SKM-1 (cell line): ENCODE data around the gene RYR3.

Source experiments
- DNase-seq: peaks from one replicate; lab custom pipeline; 2025; ENCODE audit not compliant: unreplicated experiment; lab: John Stamatoyannopoulos, UW

Gene RYR3

DNA sequence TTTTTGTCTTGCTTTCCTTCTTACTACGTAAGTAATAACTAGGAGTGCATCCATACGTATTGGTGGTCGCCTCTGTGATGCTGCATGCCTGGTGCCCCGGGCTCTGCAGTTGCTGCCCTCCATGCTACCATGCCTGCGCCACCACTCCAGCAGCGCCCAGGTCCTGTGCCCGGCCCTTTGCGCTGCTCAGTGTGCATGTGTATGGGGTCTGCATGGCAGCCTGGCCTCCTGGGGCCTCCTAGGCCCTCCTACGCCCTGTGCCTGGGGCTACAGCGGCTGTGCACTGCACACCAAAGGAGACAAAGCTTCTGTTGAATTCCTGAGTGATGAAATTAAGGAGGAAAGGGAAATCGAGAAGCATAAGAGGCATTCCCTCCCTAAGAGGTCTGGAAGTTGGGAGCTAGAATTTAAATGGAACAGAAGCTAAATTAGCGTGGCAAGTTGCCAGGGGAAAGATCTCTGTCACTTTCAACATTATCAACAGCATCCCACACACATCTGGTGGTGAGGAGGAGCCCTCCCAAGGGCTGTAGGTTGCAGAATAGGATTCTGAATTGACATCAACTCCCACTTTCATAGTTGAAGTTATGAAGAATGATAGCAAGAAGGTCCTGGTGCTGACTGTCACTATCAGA lies 382.5 kb downstream of the RYR3 start:
- DNase-seq: no peak

DNA sequence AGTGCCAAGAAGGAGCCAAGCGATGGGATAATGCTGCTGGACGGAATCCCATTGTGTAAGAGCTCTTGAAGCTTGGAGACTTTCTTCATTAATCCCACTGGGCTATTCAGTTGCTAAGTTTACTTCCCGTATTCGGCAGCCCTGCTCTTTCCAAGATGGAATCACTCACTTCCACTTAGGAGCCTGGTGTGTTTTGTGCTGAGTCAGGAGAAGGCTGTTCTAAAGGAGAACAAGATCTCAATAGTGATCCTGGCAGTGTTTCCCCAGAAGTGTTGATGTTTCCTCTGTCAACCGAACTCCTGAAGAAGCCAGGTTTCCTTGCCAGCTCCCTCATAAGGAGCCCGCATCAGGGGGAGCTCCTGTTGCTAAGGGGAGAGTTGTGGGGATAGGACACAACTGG lies 387.4 kb downstream of the RYR3 start:
- DNase-seq: no peak

DNA sequence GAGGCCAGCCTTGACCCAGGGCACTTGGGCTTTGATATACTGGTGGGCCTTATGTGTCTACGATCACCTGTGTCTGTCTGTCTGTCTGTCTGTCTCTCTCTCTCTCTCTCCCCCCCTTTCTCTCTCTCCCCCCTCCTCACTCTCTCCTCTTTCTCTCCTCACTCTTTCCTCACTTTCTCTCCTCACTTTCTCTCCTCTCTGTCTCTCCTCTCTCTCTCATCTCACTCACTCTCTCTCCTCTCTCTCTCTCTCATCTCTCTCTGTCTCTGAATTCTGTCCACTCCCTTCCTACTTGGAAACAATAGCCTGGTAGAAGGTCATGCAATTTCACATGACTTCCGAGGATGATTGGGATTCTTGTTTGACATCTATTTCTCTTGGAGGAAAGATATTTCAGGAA lies 388.4 kb downstream of the RYR3 start:
- no peak for DNase-seq

DNA sequence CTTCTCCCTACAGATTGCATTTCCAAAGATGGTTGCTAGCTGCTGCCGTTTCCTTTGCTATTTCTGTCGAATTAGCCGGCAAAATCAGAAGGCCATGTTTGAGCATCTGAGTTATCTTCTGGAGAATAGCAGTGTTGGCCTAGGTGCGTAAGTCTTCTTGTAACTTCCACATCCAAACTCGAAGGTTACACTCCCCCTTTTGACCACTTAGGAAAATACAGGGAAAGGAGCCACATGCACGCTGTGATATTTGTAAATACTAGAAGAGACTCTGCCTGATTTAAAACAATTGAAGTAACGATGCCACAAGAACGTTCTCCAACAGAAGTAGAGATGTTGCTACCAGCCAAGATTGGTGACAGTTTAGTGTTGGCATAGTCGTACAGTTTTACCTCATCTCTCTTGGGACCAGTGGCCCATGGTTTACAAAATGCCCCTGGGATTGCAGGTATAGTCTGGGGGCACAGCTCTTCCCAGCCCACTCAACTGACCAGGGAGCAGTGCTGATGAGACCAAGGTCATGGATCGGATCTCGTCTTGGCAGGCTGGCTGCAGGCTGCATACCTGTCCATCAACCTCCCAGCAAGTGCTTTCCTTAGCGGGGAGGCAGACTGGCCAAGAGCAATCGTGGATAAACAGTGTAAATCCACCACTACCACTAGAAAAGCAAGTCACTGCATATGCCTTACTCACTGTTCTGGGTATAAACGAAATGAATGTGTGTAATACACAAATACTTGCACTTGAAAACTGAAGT lies 389.1 kb downstream of the RYR3 start:
- DNase-seq: peak; percentile 11

DNA sequence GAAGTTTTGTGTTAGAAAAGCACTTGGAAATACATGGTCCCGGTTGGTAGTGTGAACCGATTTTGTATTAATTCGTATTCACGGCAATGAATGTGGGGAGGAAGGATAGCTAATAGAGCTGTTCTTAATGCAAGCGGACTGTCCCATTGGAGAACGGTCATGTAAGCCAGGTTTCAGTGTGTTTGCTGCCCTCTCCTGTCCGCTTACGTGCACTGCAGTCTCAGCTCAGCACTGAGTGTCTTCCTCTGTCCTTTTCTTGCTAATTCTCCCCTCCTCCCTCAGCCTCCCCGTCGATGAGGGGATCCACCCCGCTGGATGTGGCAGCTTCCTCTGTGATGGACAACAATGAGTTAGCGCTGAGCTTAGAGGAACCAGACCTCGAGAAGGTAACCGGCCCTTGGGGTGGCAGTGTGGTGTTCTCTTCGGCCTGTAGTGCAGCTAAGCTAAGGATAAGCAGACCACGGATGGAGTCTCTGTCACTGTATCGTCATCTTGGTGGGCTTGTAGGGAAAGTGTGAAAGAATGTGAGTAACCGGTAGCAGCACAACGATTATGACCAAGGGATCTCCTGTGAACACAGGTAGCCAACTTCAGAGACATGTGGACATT lies 390.0 kb downstream of the RYR3 start:
- peak; percentile 55 for DNase-seq

DNA sequence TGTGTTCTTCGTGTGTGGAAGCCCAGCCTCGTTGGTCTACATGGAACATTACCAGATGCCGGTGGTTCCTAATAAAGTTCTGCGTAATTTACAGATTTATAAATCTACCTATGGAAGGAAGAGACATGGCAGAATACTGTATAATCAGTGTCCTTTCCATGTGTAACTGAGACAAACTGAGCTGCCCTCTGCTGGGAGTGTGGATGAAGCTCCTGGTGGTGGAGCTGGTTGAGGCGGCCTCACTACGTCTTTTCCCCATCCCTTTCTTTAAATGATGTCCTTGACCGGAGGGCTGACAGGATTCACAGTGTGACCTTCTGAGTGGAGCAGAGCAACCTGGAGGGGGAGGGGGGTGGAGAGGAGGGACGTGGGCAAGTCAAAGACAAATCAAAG lies 390.5 kb downstream of the RYR3 start:
- DNase-seq: no peak

DNA sequence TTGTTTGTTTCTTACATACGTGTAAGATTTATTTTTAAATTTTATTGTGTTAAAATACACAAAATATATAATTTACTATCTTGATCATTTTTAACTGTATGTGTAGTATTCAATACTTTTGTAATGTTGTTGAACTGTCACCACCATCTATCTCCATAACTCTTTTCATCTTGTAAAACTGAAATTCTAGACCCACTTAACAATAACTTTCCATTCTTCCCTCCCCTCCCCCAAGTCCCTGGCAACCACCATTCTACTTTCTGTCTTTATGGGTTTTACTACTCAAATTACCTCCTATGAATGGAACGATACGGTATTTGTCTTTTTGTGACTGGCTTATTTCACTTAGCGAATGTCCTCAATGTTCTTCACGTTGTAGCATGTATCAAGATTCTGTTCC lies 395.4 kb downstream of the RYR3 start:
- DNase-seq: no peak

DNA sequence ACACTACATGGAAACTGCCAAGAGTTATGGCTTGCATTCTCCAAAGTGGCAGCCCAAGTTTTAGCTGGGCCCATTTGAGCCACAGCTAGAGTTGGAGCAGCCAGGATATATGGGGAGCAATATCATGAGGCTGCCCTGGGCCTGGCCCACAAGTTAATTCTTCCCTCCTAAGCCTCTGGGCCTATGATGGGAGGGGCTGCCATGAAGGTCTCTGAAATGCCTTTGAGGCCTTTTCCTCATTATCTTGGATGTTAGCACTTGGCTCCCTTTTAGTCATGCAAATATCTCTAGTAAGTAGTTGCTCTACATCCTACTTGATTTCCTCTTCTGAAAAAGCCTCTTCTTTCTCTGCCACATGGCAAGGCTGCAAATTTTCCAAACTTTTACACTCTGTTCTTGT lies 400.0 kb downstream of the RYR3 start:
- no peak for DNase-seq

DNA sequence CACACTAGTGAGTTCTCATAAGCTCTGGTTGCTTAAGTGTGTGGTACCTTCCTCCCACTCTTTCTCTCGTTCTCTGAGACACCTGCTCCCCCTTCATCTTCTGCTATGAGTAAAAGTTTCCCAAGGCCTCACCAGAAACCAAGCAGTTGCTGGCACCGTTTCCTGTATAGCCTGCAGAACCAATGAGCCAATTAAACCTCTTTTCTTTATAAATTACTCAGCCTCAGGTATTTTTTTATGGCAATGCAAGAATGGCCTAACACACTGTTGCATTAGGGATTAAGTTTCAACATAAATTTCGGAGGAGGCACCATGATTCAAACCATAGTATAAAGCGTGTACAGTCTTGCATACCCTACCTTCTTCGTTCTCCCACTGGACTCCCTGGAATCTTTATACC lies 405.3 kb downstream of the RYR3 start:
- DNase-seq: no peak

DNA sequence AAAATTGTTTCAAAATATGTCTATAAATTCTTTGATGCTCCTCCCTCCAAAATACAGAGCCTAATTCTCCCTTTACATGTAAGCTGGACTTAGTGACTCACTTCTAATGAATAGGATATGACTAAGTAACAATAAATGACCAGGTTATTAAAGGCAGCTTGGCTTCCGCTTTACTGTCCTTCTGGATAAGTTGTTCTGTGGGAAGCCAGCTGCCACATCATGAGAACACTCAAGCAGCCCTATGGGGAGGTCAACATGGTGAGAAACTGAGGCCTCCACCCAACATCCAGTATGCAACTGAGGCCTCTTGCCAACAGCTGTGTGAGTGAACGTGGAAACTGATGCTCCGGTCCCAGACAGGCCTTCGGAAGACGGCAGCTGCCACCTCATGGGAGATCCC lies 410.2 kb downstream of the RYR3 start:
- no peak for DNase-seq

DNA sequence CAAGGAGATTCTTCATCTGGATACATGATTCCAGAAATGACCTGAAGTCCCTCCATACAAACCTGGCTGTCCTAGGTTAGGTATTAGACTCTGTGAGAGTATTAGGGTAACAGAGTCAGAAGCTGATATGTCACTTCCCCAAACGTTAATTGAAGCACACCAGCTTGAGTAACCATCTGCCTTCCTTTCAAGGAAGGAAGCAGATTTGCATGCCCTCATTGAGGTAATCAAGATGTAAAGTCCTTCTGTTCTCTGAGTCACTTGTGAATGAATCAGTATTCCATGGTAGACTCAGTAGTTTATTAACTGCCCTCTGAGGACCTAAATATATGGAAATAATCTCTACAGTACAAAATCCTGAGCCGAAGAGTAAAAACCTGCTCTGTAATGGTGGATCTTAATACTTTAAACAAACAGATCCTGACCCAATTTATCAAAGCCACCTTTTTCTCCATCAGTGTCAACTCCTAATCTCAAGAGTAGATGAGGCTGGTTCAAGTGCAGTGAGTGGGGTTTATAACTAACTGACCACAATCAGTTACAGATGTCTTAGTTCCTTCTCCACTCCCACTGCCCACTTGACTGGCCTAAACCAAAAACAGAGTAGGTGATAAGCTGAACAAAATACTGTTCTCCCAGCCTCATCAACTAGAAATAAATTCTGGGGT lies 411.4 kb downstream of the RYR3 start:
- DNase-seq: peak; percentile 56

DNA sequence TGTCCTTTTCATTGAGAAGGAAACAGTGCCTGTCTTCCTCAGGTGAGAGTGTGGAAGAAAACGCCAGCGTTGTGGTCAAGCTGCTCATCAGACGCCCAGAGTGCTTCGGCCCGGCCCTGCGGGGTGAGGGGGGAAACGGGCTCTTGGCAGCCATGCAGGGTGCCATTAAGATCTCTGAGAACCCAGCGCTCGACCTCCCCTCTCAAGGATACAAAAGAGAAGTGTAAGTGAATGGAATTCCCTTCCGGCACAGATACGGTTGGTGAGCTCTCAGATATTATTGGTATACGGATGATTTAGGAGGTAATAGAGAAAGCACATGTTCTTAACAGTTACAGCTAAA lies 411.9 kb downstream of the RYR3 start:
- no peak for DNase-seq

DNA sequence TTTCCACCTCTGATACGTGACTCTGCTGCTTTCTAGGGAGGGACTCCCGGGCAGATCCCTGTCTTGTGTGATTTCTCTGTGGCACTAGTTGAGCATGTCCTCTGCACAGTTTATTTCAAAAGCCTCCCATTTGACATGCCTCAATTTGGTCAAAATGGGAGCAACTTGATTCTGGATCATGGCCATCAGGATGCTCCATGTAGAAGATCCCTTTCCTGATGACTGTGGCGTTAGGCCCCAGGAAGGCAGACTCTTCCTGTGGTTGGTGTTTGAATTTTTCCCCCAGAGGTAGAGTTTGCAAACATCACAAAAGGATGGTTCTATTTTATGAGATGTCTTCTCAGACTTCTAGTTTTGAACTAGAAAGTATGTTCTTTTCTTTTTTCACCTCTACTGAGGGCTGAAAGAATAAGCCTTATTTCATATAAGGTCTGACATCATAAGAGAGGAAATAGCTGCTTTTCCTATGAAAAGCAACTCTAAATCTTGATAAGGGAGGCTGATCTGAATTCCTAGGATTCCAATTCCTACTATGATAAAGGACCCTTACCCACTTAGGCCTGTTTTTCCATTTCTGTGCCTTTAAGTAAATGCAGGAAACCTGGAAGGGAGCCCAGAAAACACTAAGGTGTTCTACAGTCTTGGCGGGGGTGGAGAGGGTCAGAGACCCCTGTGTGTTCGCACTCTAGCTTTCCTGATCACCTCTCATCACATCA lies 413.7 kb downstream of the RYR3 start:
- DNase-seq: no peak

DNA sequence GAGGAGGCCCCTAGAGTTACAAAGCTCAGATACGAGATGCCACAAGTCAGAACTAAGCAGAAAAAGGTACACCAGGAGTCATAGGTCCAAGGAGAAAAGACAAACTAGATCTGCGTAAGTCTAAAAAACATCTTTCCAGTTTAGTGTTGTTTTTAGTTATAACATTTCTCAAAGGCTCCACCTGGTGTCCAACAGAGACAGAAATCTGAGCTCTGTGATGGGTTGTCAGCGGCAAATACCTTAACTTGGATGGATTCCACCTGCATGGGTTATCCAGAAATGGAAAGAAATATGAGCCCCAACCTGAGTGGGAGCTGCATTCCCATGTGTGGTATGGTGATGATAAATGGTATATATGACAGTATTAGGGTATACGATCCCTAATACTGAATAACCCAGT lies 418.9 kb downstream of the RYR3 start:
- no peak for DNase-seq

DNA sequence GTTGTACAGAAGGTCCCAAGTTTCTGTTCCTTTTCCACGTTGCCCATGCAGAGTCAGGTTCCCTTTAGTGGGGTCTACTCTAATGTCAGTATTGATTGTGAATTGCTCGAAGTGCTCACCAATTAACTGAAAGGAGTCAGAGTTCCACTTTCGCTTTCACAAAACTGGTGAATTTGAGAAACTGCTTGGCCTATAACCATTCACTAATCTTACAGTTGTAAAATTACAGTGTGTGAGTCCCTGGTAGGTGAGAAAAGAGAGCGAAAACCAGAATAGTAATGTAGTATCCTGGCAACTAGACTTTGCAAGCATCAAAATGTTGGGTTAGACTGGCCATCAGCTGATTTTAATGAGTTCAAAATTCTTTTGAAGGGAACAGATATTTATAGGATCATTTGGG lies 420.0 kb downstream of the RYR3 start:
- no peak for DNase-seq

DNA sequence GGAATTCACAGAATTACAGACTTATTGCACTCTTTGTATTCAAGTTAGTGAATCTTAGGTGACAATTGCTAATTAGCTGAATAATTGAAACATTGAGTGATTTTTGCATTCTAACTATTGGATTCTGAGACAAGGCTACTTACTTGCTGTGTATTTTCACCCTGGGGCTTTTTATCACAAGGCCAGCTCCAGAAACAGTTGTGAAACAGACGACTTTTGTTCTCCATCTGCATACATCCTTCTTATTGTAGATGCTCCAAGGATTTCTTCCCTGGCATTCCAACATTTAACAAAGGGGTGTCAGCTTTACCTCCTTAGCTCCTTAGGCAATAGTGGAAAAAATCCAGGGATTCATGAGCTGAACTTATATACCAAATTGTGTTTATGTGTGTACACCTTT lies 424.4 kb downstream of the RYR3 start:
- no peak for DNase-seq

DNA sequence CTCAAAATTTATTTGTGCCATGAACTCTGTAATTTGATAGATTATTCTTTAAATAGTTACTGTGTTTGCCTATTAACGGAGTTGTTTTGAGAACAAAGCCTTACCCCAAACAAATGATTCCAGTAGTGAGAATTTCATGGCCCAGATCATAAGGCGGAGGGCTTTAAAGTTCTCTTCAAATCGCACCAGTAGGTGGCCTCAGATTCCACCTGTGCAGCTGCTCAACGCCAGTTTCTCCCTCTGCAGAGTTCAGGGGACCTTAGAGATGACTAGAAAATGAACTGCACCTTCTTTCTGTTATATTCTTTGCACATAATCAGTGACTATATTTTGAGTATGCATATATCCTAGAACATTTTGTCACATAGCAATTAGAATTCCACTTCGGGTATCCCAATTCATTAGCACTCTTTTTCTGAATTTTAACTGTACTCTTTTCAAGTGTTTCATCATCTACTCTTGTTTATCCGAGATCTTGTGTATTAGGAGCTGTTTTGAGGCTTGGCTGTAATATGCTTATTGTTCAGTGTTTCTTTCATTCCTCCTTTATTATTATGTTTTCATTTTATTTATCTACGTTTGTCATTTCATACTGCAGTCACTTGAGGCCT lies 425.0 kb downstream of the RYR3 start:
- DNase-seq: peak; percentile 16

DNA sequence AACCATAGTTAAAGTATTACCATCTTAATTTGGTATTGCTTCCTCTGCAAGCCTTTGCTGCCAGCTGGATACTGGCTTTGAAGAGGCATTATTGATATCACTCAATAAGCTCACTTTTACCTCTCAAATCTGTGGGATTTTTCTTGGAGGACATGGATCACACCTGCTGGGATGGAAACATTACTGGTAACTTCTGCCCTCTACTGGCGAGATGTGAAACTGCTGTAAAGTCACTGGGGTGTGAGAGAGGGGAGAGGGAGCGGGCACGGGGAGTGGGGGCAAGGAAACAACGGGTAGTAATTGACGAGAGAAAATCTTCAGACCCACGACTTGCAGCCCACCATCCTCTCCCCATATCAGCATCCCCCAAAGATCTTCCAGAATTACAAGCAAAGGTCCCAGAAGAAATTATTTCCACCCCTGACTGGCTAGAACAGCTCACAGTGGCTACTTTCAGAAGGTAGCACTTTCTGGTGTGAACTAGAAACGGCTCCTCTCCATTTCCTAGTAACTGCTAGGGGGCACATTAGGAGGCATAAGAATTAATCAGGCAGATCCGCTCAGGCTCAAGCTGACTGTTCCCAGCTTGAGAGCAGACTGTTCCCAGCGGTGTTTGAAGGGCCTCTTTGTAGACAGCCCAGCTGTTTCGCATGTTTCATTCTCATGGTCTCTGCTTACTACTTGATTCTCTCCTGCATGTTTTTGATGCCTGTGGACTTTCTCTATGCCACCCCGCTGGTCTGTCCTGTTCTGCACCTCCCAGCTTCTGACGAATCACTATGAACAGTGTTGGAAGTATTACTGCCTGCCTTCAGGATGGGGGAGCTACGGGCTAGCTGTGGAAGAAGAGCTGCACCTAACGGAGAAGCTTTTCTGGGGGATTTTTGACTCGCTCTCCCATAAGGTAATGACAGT lies 427.2 kb downstream of the RYR3 start:
- DNase-seq: peak; percentile 35

DNA sequence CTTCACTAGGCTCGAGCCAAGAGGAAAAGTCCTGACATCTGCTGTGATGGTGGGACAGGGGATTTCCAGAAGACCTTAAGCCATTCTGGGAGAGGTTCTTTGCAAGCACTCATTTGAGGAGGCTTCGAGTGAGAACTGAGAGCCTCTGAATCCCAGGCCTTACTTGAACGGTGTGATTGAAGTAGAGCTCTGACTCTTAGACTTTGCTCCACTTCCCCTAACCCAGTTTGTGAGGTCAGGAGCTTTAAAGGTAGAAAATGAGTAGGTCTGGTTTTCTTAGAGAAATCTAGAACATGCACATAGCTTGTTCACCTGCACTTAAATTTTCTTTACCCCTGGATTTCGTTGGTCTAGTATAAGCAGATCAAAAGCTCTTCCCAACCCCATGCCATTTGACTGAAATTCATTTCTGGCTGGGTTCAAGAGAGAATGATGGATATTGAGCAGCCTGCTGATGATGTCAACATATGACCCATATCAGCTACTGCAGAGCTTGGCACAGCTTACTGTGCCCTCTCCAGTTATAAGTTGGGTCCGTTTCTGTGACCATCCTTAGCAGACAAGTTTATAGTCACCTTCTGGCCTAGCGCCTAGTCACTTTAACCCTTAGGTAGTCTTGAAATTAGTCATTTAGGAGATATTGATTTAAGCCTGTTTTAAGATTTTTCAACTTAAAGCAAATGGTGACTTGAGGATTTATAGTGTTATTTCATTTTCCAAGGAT lies 428.3 kb downstream of the RYR3 start:
- DNase-seq: no peak
